Activated T-helper 9 cell treated with anti-CD3 and anti-CD28 coated beads, Interleukin-2, amount 50 U/mL, for 16 hours (primary cell): ENCODE data around the gene AGBL4.

ENCODE experiments used
- DNase-seq: peaks from one replicate; pipeline ENCODE4 v3.0.0-alpha.2; 2020; ENCODE audit warnings: low read depth

AGBL4 gene

DNA sequence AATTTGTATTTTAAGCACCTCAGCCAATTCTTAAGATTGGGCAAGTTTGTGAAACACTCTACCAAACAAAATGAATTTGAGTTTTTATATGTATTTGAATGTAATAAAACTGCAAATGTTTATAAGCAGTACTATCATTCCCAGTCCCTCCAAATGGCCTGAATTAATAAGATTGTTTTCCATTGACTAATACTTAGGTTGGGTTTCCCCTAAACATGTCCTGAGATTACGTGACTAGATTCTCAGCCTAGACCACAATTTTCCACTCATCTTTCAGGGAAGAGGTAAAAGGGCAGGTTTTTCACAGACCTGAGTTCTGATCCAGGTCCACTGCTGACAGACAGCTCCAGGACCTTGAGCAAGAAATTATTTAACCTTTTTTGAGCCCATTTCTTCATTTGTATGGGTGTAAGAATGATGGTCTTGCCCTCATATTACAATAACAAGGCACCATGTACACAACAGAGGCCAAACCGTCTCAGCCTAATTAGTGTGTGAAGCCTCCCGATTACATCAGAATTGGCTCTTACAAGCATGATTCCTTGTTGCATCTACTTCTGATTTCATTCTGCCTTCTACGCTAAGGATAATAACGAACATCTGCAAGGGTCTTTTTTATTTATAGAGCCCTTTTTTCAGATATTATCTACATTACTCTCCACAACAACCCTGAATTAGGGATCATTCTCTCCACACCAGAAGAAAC is 1298.3 kb downstream of the AGBL4 start:
- DNase-seq = no peak

DNA sequence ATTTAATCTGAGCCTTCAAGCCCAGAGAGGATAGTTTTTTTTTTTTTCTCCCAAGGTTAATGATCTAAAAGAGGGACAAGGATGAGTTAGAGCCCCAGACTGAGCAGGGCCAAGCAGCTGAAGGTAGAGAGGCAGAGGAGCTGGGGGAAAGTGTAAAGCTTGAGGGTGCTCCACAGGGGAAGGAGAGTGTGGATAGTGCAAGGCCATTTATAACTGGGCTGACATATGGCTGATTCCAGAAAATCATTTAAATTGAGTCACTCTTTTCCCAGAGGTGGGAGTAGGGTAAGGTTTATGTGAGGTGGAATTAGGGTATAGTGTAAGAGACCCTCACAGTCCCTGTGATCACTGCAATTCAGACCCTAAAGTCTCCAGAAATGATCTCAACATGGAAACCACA is 1302.8 kb downstream of the AGBL4 start:
- DNase-seq = no peak

GRCh38 chr1:48718705-48719104 is 1305.0 kb downstream of the AGBL4 start:
- no peak for DNase-seq

GRCh38 chr1:48718116-48718630 is 1305.6 kb downstream of the AGBL4 start:
- no peak for DNase-seq

DNA sequence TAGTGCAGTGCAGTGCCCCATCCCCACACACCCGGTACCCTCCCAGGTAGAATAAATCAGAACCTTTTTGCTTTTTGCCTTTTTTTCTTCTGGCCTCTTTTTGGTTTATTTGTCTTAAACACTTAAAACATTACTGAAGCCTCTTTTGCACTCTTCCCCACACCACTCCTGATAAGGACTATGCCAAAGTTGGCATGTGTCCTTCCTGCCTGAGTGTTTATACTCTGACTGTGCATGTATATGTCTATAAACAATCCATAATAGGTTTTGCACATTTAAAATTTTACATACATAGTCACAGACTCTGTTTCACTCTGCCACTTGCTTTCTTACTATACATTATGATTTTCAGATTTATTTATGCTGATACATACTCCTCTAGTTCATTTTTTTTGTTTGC is 1306.7 kb downstream of the AGBL4 start:
- DNase-seq = no peak

DNA sequence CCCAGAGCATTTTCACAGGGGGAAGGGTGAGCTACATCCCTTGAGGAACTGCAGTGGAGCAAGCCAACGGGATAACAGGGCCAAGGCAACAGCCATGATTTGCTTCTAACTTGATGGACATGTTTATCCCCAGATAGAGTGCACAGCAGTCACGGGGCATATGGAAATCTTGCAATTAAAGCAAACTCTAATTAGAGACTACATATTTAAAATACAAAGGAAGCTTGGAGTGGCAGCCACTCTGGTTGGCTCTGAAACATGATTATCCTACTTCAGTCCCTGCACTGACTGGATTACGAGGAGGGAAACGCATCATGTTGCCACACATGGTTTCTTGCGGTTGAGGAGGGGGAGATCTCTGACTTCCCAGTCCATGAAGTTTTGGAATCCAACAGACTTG is 1307.8 kb downstream of the AGBL4 start:
- DNase-seq = no peak

GRCh38 chr1:48710915-48711314 is 1312.8 kb downstream of the AGBL4 start:
- DNase-seq = no peak

DNA sequence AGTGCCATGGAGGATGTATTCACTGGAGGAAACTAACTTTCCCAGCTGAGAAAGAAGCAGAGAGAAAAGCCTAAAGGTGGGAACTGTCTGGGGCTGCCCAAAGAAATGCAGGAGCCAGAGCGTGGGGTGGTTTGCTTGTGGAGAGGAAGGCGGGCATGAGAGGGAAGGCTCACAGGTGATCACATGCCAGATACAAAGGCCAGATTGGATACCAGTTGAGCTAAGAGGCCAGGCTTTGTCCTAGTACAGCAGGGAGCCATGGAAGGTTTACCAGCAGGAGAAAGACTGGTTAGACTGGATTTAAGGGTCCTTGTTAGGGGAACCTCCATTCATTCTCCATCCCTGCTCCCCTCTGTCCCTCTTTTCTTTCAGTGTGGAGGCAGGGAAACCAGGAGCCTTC is 1313.4 kb downstream of the AGBL4 start:
- no peak for DNase-seq

DNA sequence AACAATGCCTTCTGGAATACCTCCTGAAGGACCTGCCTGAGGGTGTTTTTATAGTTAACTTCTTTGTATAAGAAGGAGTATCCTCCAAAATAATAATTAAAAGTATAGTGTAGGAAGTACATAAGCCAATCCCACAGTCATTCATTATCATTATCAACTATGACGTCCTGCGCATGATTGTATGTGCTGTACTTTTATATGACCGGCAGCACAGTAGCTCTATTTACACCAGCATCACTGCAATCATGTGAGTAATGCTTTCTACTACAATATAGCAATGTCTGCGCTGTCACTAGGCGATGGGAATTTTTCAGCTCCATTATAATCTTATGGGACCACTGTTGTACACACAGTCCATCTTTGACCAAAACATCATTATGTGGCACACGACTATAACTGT is 1319.0 kb downstream of the AGBL4 start:
- DNase-seq = no peak

GRCh38 chr1:48701445-48701844 is 1322.3 kb downstream of the AGBL4 start:
- no peak for DNase-seq

DNA sequence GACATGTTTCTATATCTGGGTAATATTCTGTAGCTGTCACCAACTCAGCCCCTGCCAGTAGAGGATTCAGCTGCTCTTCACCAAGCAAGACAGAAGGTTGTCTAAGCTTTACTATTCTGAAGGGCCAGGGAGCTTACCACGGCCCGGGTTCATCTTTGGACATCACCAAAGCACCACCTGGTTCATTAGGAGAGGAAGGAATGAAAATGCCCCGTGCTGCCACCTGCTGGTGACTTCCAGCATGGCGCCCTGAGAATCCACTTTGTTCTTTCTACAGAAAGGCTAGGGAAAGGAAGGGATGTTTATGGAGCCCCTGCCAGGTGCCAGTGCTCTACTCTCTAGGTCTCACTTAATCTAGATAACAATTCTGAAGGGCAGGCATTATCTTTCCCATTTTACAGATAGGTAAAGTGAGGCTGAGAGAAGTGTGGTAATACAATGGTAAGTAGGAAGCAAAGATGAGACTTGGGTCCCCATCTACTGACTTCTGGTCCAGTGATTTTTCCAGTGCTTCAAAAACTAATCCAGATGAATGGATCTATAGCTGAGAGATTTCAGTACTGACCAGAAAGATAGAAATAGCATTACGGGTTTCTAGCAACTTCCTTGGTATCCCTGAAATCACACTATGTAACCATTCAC is 1326.6 kb downstream of the AGBL4 start:
- DNase-seq = peak; percentile 4

GRCh38 chr1:48695161-48695560 is 1328.6 kb downstream of the AGBL4 start:
- DNase-seq = no peak

DNA sequence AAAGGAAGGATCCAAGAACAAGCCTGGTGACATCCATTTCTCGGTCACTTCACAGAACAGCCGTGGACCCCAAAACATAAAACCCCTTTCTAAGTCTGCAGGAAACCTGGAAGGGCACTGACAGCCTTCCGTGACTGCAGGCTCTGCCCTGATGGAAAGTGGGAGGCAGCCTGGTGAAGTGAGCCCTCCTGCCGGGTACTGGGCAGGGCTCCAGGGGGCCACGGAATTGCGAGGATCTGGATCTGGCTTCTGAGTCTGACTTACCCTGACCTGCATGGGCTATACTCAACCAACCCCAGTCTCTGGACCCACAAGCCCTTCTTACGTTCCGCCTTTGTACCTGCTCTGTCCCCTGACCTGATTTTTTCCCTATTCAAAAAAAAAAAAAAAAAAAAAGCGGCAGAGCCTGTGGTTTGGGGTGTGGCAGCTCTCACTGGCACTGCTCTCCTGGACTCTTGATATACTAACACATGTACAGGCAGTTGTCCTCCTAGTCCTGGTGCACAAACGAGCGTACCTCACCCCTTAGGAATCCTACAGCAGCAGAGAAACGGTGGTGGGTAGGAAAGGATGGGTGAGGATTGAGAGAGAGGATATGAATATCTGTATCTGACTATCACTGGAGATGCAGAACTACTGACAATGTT is 1330.0 kb downstream of the AGBL4 start:
- no peak for DNase-seq

DNA sequence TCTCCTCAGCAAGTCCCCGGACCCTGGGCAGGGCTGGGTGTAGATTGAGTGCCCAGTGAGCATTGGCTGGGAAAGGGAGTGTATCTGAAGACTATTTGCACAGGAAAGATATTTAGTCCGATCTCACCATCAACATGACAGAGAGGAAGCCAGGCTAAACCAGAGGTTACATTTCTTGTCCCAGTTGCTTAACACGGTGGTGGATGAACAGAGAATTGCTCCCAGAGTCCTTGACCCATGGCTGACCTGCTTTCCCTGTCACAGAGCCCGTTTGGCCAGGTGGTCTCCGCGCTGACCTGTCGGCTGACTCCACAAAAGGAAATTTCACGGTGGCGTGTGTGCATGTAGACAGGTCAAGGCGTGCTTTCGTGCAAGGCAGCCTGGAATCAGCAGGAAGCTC is 1330.6 kb downstream of the AGBL4 start:
- no peak for DNase-seq

DNA sequence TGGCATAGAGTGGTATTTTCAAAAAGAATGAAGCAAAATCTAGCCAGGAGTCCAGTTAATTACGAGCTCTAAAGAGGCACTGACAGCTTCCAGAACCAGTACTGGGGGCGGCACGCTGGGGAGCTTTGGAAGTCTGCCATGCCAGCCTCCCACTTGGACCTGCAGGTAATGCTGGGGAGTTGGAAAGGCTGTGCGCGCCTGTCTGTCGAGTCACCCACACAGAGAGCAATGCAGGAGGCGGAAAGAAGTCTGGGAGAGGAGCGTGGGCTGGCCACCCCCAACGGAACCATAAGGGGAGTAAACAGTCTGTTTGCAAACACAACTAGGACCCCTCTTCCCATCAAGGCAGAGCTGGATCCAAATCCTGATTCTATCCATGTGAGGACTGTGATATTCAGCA is 1331.5 kb downstream of the AGBL4 start:
- DNase-seq = no peak

GRCh38 chr1:48691429-48692001 is 1332.2 kb downstream of the AGBL4 start:
- DNase-seq = no peak

DNA sequence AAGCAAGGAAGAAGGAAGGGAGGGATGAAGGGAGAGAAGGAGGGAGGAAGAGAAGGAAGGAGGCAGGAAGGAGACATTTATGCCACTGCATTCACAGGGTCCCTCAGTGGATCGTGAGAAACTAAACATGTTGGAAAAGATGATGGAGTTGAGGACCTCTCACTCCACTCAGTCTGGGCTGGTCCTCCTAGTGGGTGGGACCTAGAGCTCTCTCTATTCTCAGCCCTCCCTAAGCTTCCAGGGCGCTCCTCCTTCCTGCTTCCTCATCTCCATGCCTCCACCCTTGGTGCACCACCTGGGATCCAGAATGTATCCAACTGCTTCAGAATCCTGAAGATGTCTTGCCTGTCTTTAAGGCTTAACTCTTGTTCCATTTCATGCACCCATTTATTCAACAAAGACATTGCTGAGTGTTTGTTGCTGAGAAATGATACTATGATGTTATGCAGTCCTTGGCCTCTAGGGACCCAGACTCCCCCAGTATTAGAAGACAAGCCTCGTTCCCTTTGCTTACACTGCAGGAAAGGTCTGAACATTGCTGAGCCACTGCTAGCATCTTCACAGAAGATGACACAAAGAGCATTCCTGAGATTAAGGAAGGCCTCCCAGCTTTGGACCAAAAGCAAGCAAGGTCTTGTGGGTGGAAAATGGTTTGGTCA is 1335.5 kb downstream of the AGBL4 start:
- no peak for DNase-seq

- DNase-seq = no peak
Measured at GRCh38 chr1:48687282-48688045, 1336.3 kb downstream of the AGBL4 start.

GRCh38 chr1:48686159-48686558 is 1337.6 kb downstream of the AGBL4 start:
- no peak for DNase-seq

- no peak for DNase-seq
Measured at GRCh38 chr1:48684381-48684780, 1339.4 kb downstream of the AGBL4 start.

DNA sequence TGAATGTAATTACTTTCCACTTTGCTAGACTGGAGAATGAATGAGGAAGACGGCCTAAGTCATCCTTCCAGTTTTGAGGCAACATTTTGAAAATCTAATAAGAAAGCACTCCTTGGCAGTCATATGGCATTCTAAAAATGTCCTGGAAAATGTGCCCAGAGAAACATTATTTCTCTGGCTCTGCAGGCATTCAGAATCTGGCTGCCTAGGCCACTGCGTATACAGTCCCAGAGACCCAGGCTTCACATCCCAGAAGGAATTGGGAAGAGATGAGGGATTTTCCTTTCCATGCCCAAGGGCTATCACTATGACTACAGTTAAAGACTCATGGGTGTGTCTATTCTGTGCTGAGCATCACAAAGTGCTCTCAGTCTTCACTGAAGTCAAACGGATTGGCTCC is 1339.9 kb downstream of the AGBL4 start:
- DNase-seq = no peak
